GM10248 (cell line): ENCODE results near the gene STK32C.

Experiments used
- CTCF ChIA-PET: fragments of 300-600 bp; sonication (Branson Sonifier 250); formaldehyde crosslinking; extraction: SDS; loops from one replicate; lab custom pipeline; 2021; ENCODE audit warnings: antibody characterized with exemption; lab: Yijun Ruan, JAX
- POLR2A ChIA-PET: fragments of 350-650 bp; sonication (Branson Sonifier 250); formaldehyde crosslinking; extraction: SDS; loops from one replicate; lab custom pipeline; 2020; ENCODE audit warnings: antibody characterized with exemption; lab: Yijun Ruan, JAX
- DNase-seq: peaks from one replicate; pipeline ENCODE4 v3.0.0; 2012; ENCODE audit errors: extremely low spot score
- TF ChIP-seq, protein P1 (sequence below): IDR thresholded peaks from 2 replicates; pipeline ENCODE4 v1.5.1; 2012; ENCODE audit warnings: mild to moderate bottlenecking, low read depth; ENCODE audit errors: extremely low read depth, missing control alignments, control extremely low read depth

The STK32C gene

DNA sequence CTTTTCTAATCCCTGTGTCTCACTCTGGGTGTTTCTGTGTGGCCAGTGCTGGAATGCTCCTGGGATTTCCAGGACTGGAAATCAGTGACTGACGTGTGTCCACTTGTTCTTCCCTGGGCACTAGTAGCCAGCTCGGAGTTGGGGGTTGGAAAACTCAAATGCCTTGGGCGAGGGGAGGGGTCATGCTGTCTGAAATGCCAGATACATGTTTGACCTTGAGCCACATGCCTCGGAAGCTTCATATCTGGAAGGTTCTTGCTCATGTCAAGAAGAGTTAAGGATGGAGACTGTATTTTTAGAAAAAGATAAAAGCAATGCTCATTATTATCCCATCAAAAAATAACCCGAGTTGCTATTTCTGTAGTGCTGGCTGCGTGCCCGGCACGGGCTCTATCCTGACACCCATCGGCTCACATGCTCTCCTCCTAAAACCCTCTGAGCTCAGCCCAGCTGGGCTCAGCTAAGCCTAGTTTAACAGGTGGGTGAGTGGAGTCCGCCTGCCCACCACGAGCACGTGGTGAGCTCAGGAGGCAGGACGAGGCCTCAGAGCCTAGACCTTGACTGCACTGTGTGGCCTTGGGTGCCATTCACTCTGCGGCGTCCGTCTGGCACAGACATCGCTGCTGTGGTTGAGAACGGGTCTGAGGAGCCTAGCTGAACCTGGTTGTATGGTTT lies 114.6 kb downstream of the STK32C start:
- TF ChIP-seq, protein P1, sequence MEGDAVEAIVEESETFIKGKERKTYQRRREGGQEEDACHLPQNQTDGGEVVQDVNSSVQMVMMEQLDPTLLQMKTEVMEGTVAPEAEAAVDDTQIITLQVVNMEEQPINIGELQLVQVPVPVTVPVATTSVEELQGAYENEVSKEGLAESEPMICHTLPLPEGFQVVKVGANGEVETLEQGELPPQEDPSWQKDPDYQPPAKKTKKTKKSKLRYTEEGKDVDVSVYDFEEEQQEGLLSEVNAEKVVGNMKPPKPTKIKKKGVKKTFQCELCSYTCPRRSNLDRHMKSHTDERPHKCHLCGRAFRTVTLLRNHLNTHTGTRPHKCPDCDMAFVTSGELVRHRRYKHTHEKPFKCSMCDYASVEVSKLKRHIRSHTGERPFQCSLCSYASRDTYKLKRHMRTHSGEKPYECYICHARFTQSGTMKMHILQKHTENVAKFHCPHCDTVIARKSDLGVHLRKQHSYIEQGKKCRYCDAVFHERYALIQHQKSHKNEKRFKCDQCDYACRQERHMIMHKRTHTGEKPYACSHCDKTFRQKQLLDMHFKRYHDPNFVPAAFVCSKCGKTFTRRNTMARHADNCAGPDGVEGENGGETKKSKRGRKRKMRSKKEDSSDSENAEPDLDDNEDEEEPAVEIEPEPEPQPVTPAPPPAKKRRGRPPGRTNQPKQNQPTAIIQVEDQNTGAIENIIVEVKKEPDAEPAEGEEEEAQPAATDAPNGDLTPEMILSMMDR: no peak
- ChIA-PET POLR2A (no interaction called here), CTCF (interaction anchor here (1.2 kb wide), 1 partner anchor 14 kb away, joined by 3 read pairs; no protein-coding TSS in a partner anchor)
- no peak for DNase-seq

DNA sequence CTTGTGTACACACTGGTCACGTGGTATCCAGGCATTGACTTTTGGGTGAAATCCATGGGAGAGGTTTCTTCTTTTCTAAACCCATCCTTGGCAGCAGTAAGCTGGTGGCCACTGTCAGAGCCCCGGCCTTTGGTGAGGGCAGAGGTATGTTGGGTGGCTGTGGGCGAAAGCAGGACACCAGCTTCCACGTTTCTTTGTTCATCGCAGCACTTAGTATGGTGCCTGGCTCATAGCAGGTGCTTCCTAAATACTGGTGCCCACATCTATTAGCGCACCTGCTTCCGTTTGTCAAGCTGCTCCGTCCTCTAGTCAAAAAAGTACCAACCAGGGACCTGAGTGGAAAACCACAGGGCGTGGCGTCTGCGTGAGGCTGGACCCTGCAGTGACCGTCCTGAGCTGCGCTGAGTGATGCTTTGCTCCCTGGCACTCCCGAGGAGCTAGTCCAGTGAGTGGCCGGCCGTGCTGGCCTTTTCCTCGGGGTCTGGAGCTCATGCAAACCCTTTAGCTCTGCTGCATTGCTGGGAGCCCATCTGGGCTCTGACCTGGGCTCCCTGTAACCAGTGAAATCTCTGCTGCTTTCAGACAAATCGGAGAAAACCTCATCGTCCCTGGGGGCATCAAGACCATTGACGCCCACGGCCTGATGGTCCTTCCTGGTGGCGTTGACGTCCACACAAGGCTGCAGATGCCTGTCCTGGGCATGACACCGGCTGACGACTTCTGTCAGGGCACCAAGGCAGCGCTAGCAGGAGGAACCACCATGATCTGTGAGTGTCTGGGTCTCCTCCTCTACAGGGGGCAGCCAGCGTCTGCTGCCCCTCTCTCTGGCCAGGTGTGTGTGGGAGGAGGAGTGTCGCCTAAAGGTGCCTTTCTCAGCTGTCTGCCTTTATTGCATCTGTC lies 115.4 kb downstream of the STK32C start:
- ChIA-PET POLR2A (no interaction called here), CTCF (interaction anchor here (1.2 kb wide), 1 partner anchor 13 kb away, joined by 3 read pairs; no protein-coding TSS in a partner anchor)
- TF ChIP-seq, protein P1: no peak
- DNase-seq: no peak

DNA sequence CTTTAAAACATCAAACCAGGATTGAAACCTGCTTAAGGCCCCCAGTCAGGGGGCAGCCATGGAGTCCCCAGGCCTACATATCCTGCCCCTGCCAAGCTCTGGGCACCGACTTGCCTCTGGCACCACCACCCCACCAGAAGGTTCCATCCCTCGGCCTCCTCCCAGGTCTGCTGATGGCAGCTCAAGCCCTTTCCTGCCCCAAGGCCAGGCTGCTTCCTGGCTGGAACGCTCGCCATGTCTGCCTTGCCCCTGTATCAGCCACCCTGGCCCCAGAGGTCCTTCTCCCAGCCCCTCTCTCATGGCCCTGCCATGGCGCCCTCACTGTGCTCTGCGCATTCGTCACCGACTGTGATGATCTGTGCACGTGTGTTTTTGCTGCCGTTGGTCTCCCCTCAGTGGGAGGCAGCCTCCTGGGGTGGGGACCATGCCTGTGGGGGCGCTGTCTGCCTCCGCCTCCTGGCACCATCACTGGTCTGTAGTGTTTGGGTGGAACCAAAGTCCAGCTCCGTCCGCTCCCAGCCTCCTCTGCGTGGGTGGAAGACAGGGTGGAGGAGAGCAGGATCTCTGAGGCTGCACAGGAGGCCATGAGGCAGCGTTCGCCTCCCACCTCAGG lies 117.8 kb downstream of the STK32C start:
- CTCF ChIA-PET: no interaction called here
- TF ChIP-seq, protein P1: no peak
- no peak for DNase-seq
- POLR2A ChIA-PET: no interaction called here

DNA sequence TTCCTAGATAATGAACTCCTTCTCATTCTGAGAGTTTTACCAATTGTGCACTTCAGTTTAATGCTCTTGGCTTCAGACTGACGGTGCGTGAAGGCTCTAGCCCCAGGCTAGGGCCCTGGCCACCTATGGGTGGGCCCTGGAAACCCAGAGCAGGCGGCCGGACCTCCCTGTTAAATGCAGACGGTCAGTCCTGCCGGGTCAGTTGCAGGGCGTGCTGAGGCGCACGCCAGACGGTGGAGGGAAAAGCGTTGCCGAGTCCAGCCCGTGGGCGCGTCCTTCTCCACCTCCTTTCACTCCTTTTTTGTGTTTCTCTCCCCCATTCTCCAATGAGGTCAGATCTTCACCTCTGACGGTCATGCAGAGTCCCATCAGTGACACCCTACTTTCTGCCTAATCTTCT lies 118.7 kb downstream of the STK32C start:
- DNase-seq: no peak
- CTCF ChIA-PET: no interaction called here
- TF ChIP-seq, protein P1: no peak
- POLR2A ChIA-PET: no interaction called here

DNA sequence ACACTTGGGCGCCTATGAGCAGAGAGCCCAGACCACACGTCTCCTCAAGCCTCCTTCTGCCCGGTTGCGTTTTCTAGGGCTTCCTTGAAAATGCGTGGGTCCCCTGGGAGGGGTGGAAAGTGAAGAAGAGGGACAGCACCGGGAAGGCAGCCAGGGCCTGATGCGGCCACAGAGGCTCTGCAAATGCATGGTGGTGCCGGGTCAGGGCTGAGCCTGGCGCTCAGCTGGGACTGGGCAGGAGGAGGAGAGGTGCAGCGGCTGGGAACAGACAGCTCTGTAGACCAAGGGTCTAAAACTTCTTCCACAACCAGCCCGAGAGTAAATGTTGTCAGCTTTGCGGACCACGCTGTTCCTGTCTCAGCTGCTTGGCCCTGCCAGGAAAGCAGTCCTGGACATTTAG lies 119.4 kb downstream of the STK32C start:
- ChIA-PET CTCF (interaction anchor here (1.1 kb wide), 1 partner anchor 13 kb away, joined by 6 read pairs; no protein-coding TSS in a partner anchor), POLR2A (no interaction called here)
- no peak for DNase-seq
- TF ChIP-seq, protein P1: no peak

DNA sequence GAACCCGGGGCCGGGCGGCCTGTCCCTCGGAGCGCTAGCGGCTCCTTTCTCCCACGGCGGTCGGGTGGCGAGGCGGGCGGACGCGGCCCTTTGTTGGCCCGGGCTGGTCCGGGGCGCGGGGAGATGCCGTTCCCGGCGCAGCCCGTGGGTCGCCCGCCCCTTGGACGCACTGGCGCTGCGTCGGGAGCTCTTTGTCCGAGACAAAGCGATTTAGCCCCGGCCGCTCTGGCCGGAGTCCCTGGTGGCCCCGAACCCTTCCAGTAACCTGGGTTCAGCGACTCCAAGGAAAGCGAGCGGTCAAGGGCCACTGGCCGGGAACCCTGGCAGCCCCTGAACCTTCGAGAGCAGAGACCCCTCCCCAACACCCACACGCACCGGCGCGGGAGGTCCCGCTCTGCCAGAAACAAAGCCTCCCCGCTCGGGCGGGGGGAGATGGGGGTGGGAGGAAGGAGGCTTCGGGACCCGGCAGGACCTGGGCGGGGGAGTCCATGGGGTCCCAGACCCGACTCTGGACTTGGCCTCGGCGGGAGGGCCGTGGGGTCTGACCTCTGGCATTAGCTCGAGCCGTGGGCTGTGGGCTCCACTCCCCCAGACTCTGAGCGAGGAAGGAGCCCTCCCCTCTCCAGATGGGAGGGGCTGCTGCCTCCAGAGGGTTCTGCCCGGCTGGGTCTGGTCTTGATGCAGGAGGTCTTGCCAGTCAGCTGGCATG lies 120.2 kb downstream of the STK32C start:
- no peak for DNase-seq
- TF ChIP-seq, protein P1: no peak
- POLR2A ChIA-PET: no interaction called here
- CTCF ChIA-PET: interaction anchor here (1.1 kb wide), 1 partner anchor 12 kb away, joined by 6 read pairs; no protein-coding TSS in a partner anchor
